ENCODE measurements around the gene TIMP2. TPM values are rescaled to one million over a fixed set of nuclear protein-coding genes. Genes with fewer than 3 reads are reported as not detected.

TIMP2 gene
- total and polyA plus RNA-seq, 2 of the 13 experiments (the other 11 are each of a cell fraction or from before 2014, with no cell fraction given), result 3.8 to 8.5 TPM

- H2AFZ ChIP-seq (ENCODE audit: low read length), result no peak overlapping the region
- peak overlapping the region; percentile 73 for H3K4me2 ChIP-seq (ENCODE audit: low read depth, low read length)
- WGBS (ENCODE audit: low lambda C conversion rate), result 35% methylated on average over 18 of the region's 18 CpGs
- TF ChIP-seq RXRB (CRISPR knock-in tag; IDR thresholded peaks at IDR 0.05; ENCODE audit: borderline replicate concordance) (peak; percentile 73; the same call in 1 of the 2 replicates), TRIM22 (IDR thresholded peaks at IDR 0.05) (no peak), ATF2 (CRISPR knock-in tag; IDR thresholded peaks at IDR 0.05) (peak; percentile 43; the same call in 1 of the 2 replicates), GATAD1 (CRISPR knock-in tag; IDR thresholded peaks at IDR 0.05) (peak; percentile 36), DMAP1 (CRISPR knock-in tag; IDR thresholded peaks at IDR 0.05) (no peak), ZNF468 (CRISPR knock-in tag; IDR thresholded peaks at IDR 0.05) (0 out of 2 replicates have a peak, but pooled peaks have one; percentile 55), ZNF280B (CRISPR knock-in tag; IDR thresholded peaks at IDR 0.05; ENCODE audit: borderline replicate concordance) (peak; percentile 37; the same call in 1 of the 2 replicates), RFXAP (CRISPR knock-in tag; IDR thresholded peaks at IDR 0.05; ENCODE audit: borderline replicate concordance) (0 out of 2 replicates have a peak, but pooled peaks have one; percentile 41), FOXK1 (CRISPR knock-in tag; IDR thresholded peaks at IDR 0.05; ENCODE audit: borderline replicate concordance, low read depth) (peak; percentile 74; the same call in 1 of the 2 replicates), ZMYM3 (CRISPR knock-in tag; IDR thresholded peaks at IDR 0.05) (peak; percentile 68; the same call in 1 of the 2 replicates), MAZ (IDR thresholded peaks at IDR 0.05; ENCODE audit: borderline replicate concordance, low read depth, low read length) (no peak), MAZ (CRISPR knock-in tag; IDR thresholded peaks at IDR 0.05; ENCODE audit: low read depth) (no peak), ZNF687 (CRISPR knock-in tag; IDR thresholded peaks at IDR 0.05) (peak; percentile 86), ZNF263 (CRISPR knock-in tag; IDR thresholded peaks at IDR 0.05) (no peak)
Measured at GRCh38 chr17:78933025-78933958, 8.1 kb upstream of the TIMP2 start.

More at GRCh38 chr17:78933025-78933958, 8.1 kb upstream of the TIMP2 start:
- POLR2A ChIA-PET, result interaction anchor here (1.2 to 2.6 kb wide), 12 partner anchors 8 to 94 kb away, joined by 3 to 20 read pairs (median 6); partner anchors contain the start of genes LGALS3BP and TIMP2
- ATAC-seq, result peak; percentile 86
- H3K27me3 ChIP-seq (ENCODE audit: control insufficient read depth in 1 of 2, insufficient read depth in 2 of 2, low read length in 2 of 2), result peaks cover 11 to 62% of the 10 kb centered on the region in 2 experiments; a peak in 4 of 5 replicates
- H3K4me1 ChIP-seq (ENCODE audit: insufficient read depth, low read length), result peaks cover 41% of the 10 kb centered on the region
- peak overlapping the region; percentile 46; the same call in 1 of the 2 replicates for H3K9ac ChIP-seq (ENCODE audit: insufficient read depth, low read depth, low read length)
- no peaks in the 10 kb centered on the region for H3K36me3 ChIP-seq (replicated peaks in 1 of 2; ENCODE audit: control insufficient read depth in 1 of 2, insufficient read depth in 2 of 2, low read length in 2 of 2)
- BruUV-seq (replicated peaks), result no TSS peak
- peak; percentile 93 for DNase-seq (ENCODE audit: low spot score)
- H4K20me1 ChIP-seq (ENCODE audit: insufficient read depth, low read length), result no peaks in the 10 kb centered on the region
- intact Hi-C loops (cut with micrococcal nuclease; ENCODE audit: unreplicated experiment) (loop anchor here (5.0 to 10.0 kb wide), 2 partner anchors 66 to 1652 kb away; no protein-coding TSS in a partner anchor), in situ Hi-C loops (cut with HindIII; ENCODE audit: extremely low pct_ligation_motif_present, low pct_unique_long_range_greater_than_20kb) (no loop called here)
- no peaks in the 10 kb centered on the region for H3K9me3 ChIP-seq (ENCODE audit: low read length)
- H3K4me3 ChIP-seq (replicated peaks in 1 of 3; ENCODE audit: insufficient read depth in 1 of 3, low read depth in 2 of 3, low read length in 3 of 3), result peak overlapping the region in 1 of 3 experiments; percentile 61; a peak in 2 of 6 replicates
- no peaks in the 10 kb centered on the region for H3K79me2 ChIP-seq (ENCODE audit: insufficient read depth, low read length)
- H3K27ac ChIP-seq (ENCODE audit: extremely low read length, insufficient read depth, low read length), result peak overlapping the region; percentile 19
- CTCF ChIA-PET (ENCODE audit: low intra/inter-chr PET ratio, low total read pairs), result no interaction called here
- FAIRE-seq, result peak; percentile 62
